ENCODE data around the gene CDH22.

Gene CDH22

DNA sequence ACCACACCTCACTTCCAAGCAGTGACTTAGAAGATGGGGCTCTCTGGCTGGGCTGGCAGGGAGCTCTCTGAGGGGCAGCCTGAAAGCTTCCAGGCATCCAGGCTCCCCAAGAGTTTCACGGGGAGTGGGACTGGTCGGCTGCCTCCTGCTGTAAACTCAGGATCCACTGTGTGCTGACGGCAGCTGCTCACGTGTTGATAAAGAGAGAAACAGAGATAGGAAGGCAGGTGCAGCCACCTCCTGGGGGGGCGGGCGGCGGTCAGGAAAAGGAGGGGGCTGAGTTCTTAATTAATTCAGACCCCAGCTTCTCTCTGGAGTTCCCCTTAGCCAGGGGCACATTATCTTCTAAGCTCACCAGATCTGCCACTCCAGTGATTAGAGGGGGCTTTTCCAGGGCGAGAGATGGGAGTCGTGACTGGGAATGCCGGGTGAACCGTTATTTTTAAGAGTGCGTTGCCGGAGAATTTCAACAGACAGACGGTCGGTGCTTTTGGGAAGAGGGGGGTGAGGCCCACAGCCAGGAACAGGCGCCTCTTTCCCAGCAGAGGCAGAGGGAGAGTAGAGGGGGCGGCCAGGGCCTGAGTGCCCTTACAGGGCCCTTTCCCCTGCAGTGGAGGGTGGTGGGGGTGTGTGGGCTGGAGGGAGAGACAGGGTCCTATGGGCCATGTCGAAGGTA, 119.3 kb downstream of the CDH22 start:
- Histone ChIP-seq H3K4me3 (ENCODE audit: low read depth, low read length) (no peak overlapping the region), H3K4me1 (ENCODE audit: control insufficient read depth, insufficient read depth, low read length) (no peaks in the 10 kb centered on the region), H3K9ac (ENCODE audit: low read depth, low read length) (no peak overlapping the region), H3K27ac (ENCODE audit: low read depth, low read length) (no peak overlapping the region), H3K36me3 (ENCODE audit: control insufficient read depth, insufficient read depth, low read length) (no peaks in the 10 kb centered on the region), H3K9me3 (ENCODE audit: control insufficient read depth, insufficient read depth, low read length) (no peaks in the 10 kb centered on the region), H3K27me3 (ENCODE audit: control insufficient read depth, insufficient read depth, low read length) (no peaks in the 10 kb centered on the region)

DNA sequence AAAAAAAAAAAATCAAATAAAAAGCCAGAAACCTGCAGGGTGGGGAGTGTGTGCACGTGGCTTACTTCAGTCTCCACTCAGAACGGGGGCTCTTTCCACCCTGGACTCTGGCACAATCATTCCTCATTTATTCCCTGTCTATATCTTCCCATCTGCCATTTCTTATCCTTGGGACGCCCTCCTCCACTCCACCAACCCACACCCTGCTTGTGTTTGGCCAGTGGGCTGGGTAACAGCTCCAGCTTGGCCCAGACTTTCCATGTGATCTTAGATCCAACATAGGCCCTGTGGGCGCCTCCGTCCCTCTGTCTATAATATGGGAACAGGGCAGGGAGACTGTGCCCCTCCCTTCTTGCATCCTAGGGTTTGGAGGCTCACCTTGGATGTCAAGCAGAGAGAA, 122.1 kb downstream of the CDH22 start:
- Histone ChIP-seq H3K9ac (ENCODE audit: low read depth, low read length) (no peak overlapping the region), H3K27ac (ENCODE audit: low read depth, low read length) (no peak overlapping the region), H3K36me3 (ENCODE audit: control insufficient read depth, insufficient read depth, low read length) (no peaks in the 10 kb centered on the region), H3K4me3 (ENCODE audit: low read depth, low read length) (no peak overlapping the region), H3K4me1 (ENCODE audit: control insufficient read depth, insufficient read depth, low read length) (no peaks in the 10 kb centered on the region), H3K9me3 (ENCODE audit: control insufficient read depth, insufficient read depth, low read length) (no peaks in the 10 kb centered on the region), H3K27me3 (ENCODE audit: control insufficient read depth, insufficient read depth, low read length) (no peaks in the 10 kb centered on the region)

DNA sequence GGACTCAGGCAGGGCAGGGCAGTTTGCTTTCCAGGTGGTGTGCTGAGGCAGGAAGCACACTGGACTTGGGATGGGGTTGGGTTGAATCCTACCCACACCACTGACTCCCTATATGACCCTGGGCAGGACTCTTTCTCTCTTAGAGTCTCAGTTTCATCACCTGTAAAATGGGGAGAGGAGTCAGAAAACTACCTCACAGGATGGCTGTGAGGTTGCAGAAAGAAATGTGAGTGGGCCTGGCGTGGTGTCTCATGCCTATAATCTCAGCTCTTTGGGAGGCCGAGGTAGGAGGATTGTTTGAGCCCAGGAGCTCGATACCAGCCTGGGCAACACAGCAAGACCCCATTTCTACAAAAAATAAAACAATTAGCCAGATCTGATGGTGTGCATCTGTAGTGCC, 122.9 kb downstream of the CDH22 start:
- H3K4me1 ChIP-seq (ENCODE audit: control insufficient read depth, insufficient read depth, low read length), result no peaks in the 10 kb centered on the region
- H3K4me3 ChIP-seq (ENCODE audit: low read depth, low read length), result no peak overlapping the region
- H3K9me3 ChIP-seq (ENCODE audit: control insufficient read depth, insufficient read depth, low read length), result no peaks in the 10 kb centered on the region

GRCh38 chr20:46183768-46184167, 124.5 kb downstream of the CDH22 start:
- Histone ChIP-seq H3K4me3 (ENCODE audit: low read depth, low read length) (no peak overlapping the region), H3K27ac (ENCODE audit: low read depth, low read length) (no peak overlapping the region), H3K9ac (ENCODE audit: low read depth, low read length) (no peak overlapping the region), H3K9me3 (ENCODE audit: control insufficient read depth, insufficient read depth, low read length) (no peaks in the 10 kb centered on the region), H3K36me3 (ENCODE audit: control insufficient read depth, insufficient read depth, low read length) (no peaks in the 10 kb centered on the region), H3K4me1 (ENCODE audit: control insufficient read depth, insufficient read depth, low read length) (no peaks in the 10 kb centered on the region), H3K27me3 (ENCODE audit: control insufficient read depth, insufficient read depth, low read length) (no peaks in the 10 kb centered on the region)

More for the DNA sequence above, 122.9 kb downstream of the CDH22 start:
- Histone ChIP-seq H3K27ac (ENCODE audit: low read depth, low read length) (no peak overlapping the region), H3K9ac (ENCODE audit: low read depth, low read length) (no peak overlapping the region), H3K36me3 (ENCODE audit: control insufficient read depth, insufficient read depth, low read length) (no peaks in the 10 kb centered on the region), H3K27me3 (ENCODE audit: control insufficient read depth, insufficient read depth, low read length) (no peaks in the 10 kb centered on the region)

GRCh38 chr20:46182276-46183200, 125.8 kb downstream of the CDH22 start:
- no peak overlapping the region for H3K4me3 ChIP-seq (ENCODE audit: low read depth, low read length)
- no peak overlapping the region for H3K9ac ChIP-seq (ENCODE audit: low read depth, low read length)
- H3K4me1 ChIP-seq (ENCODE audit: control insufficient read depth, insufficient read depth, low read length), result no peaks in the 10 kb centered on the region
- no peaks in the 10 kb centered on the region for H3K36me3 ChIP-seq (ENCODE audit: control insufficient read depth, insufficient read depth, low read length)
- H3K27ac ChIP-seq (ENCODE audit: low read depth, low read length), result no peak overlapping the region
- no peaks in the 10 kb centered on the region for H3K27me3 ChIP-seq (ENCODE audit: control insufficient read depth, insufficient read depth, low read length)
- no peaks in the 10 kb centered on the region for H3K9me3 ChIP-seq (ENCODE audit: control insufficient read depth, insufficient read depth, low read length)

DNA sequence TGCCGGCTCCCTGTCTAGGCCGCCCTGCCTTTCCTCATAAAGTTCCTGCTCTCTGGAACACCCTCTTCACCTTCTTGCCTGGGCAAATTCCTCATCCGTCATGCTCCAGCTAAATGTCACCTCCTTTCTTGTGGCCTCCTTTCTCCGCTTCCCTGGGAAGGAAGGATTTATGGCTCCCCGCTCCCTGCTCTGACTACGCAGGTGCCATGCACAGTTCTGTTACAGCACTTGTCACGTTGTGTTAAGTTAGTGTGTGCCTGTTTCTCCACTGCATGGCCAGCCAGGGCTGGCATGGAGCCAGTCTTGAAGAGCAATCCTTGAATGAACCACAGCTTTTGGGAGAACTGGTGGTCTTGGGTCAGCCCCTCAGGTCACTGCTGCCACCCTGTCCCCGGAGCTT, 128.4 kb downstream of the CDH22 start:
- H3K27ac ChIP-seq (ENCODE audit: low read depth, low read length), result no peak overlapping the region
- H3K36me3 ChIP-seq (ENCODE audit: control insufficient read depth, insufficient read depth, low read length), result no peaks in the 10 kb centered on the region
- H3K9me3 ChIP-seq (ENCODE audit: control insufficient read depth, insufficient read depth, low read length), result no peaks in the 10 kb centered on the region
- H3K4me1 ChIP-seq (ENCODE audit: control insufficient read depth, insufficient read depth, low read length), result no peaks in the 10 kb centered on the region
- H3K9ac ChIP-seq (ENCODE audit: low read depth, low read length), result no peak overlapping the region
- H3K27me3 ChIP-seq (ENCODE audit: control insufficient read depth, insufficient read depth, low read length), result peaks cover 12% of the 10 kb centered on the region
- H3K4me3 ChIP-seq (ENCODE audit: low read depth, low read length), result no peak overlapping the region

GRCh38 chr20:46178891-46179290, 129.4 kb downstream of the CDH22 start:
- no peaks in the 10 kb centered on the region for H3K9me3 ChIP-seq (ENCODE audit: control insufficient read depth, insufficient read depth, low read length)
- no peak overlapping the region for H3K4me3 ChIP-seq (ENCODE audit: low read depth, low read length)
- peaks cover 21% of the 10 kb centered on the region for H3K27me3 ChIP-seq (ENCODE audit: control insufficient read depth, insufficient read depth, low read length)
- no peaks in the 10 kb centered on the region for H3K36me3 ChIP-seq (ENCODE audit: control insufficient read depth, insufficient read depth, low read length)
- H3K4me1 ChIP-seq (ENCODE audit: control insufficient read depth, insufficient read depth, low read length), result no peaks in the 10 kb centered on the region
- no peak overlapping the region for H3K27ac ChIP-seq (ENCODE audit: low read depth, low read length)
- no peak overlapping the region for H3K9ac ChIP-seq (ENCODE audit: low read depth, low read length)

- H3K4me1 ChIP-seq (ENCODE audit: control insufficient read depth, insufficient read depth, low read length), result no peaks in the 10 kb centered on the region
- H3K9ac ChIP-seq (ENCODE audit: low read depth, low read length), result no peak overlapping the region
- no peak overlapping the region for H3K4me3 ChIP-seq (ENCODE audit: low read depth, low read length)
- no peaks in the 10 kb centered on the region for H3K9me3 ChIP-seq (ENCODE audit: control insufficient read depth, insufficient read depth, low read length)
- H3K27me3 ChIP-seq (ENCODE audit: control insufficient read depth, insufficient read depth, low read length), result peaks cover 32% of the 10 kb centered on the region
- no peaks in the 10 kb centered on the region for H3K36me3 ChIP-seq (ENCODE audit: control insufficient read depth, insufficient read depth, low read length)
- no peak overlapping the region for H3K27ac ChIP-seq (ENCODE audit: low read depth, low read length)
Observed at GRCh38 chr20:46177768-46178167, 130.5 kb downstream of the CDH22 start.

DNA sequence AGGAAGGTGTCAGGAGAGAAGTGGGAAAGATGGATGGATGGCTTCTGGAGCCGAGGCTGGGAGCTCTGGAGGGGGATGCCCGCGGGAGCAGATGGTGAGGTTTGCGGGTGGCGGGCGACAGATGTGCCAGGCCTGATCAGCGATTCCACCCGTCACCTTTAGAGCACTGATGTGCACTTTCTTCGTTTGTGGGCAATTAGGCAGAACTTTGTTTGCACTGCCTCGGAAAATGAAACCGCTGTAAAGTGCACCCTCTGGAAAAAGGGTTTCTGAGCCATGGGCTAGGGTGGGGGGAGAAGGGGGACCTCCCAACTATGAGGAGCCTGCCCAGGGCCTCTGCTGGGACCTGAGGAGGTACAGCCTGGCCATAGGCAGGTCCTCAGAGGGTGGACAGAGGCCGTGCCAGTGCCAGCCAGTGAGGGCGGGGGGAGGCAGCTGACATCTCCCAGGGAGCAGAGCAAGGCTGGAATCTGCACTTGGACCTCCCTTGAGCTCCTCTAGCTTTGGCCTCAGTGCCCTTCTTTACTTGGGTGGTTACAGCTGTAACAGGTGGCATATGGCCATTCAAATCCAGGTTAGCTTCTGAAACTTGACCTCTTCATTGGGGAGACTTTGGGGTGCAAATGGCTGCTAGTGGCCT, 131.4 kb downstream of the CDH22 start:
- Histone ChIP-seq H3K9ac (ENCODE audit: low read depth, low read length) (no peak overlapping the region), H3K4me3 (ENCODE audit: low read depth, low read length) (no peak overlapping the region), H3K9me3 (ENCODE audit: control insufficient read depth, insufficient read depth, low read length) (no peaks in the 10 kb centered on the region), H3K27ac (ENCODE audit: low read depth, low read length) (no peak overlapping the region), H3K27me3 (ENCODE audit: control insufficient read depth, insufficient read depth, low read length) (peaks cover 41% of the 10 kb centered on the region), H3K36me3 (ENCODE audit: control insufficient read depth, insufficient read depth, low read length) (no peaks in the 10 kb centered on the region), H3K4me1 (ENCODE audit: control insufficient read depth, insufficient read depth, low read length) (no peaks in the 10 kb centered on the region)

- no peaks in the 10 kb centered on the region for H3K36me3 ChIP-seq (ENCODE audit: control insufficient read depth, insufficient read depth, low read length)
- peaks cover 45% of the 10 kb centered on the region for H3K27me3 ChIP-seq (ENCODE audit: control insufficient read depth, insufficient read depth, low read length)
- H3K4me3 ChIP-seq (ENCODE audit: low read depth, low read length), result peak overlapping the region; percentile 42; the same call in 1 of the 2 replicates
- H3K27ac ChIP-seq (ENCODE audit: low read depth, low read length), result no peak overlapping the region
- no peak overlapping the region for H3K9ac ChIP-seq (ENCODE audit: low read depth, low read length)
- H3K4me1 ChIP-seq (ENCODE audit: control insufficient read depth, insufficient read depth, low read length), result no peaks in the 10 kb centered on the region
- no peaks in the 10 kb centered on the region for H3K9me3 ChIP-seq (ENCODE audit: control insufficient read depth, insufficient read depth, low read length)
Observed at GRCh38 chr20:46175127-46175494, 133.2 kb downstream of the CDH22 start.
